ENCODE results near the gene SV2A. TPM values are rescaled to one million over a fixed set of nuclear protein-coding genes. Genes with fewer than 3 reads are reported as not detected.
"Not testable (repeated sequence)": the region's sequence is repeated elsewhere in the genome, so short reads cannot be mapped to it uniquely, and the experiment has no call there.

The SV2A gene
- total RNA-seq (2014; rRNA removed; shearing (Covaris generic)) = 19.4 and 22.3 TPM in 2 replicates
- polyA plus RNA-seq (2015; cell fraction: cytosol; rRNA removed) = 37.2 and 41.9 TPM in 2 replicates
- polyA plus RNA-seq (2015; cell fraction: nucleus; rRNA removed) = 29.0 and 30.7 TPM in 2 replicates

DNA sequence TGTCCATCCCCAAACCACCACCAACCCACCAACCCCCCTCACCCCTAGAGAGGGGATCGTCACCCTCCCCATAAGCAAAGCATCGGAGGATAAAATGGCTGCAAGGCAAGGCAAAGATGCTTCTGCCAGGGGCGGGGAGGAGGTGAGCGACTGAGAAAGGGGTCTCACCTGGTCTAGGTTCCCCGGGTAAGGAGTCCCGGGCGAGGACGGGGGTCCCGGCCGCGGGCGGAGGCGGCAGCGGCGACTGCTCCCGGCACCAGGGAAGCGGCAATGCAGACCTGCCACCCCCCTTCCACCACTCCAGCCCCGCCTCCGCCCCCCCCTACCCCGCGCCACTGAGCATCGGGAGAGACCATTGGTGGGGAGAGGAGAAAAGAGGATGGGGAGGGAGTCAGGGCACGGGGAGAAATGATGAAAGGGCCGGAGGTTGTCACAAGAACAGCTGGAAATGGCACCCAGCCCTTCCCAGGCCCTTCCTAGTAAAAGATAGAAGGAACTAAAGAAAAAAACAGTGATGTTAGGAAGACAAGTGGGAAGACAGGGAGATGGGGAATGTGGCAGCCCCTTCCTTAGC is at the start of gene SV2A:
SV2A (minus strand) TSS at position 274 of the 574 bp plus-strand sequence. CDS start 4,004 bp downstream, outside the sequence.
- in situ Hi-C loops (cut with HindIII; ENCODE audit: low pct_unique_long_range_greater_than_20kb, low sequenced_read_pairs) = no loop called here
- DNase-seq (ENCODE audit: low read depth, low spot score) = peak; percentile 74

DNA sequence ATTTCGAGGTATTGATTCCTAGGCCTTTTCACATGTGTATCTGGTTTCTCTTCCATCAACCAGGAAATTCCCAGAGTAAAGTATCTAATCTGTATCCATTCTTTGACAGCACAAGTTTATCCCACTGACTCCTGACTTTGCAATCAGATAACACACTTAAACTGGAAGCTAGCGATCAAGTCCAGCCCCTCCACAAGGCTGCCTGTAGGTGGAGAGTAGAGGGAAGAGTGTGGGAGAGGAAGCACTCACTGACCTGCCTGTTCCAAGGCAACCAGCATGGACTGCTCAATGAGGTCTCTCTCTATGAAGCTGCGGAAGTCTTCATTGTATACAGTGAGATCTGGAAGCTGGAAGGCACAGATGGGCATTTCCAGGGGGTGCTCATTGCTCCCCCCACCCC is 49.4 kb upstream of the SV2A start:
- DNase-seq (ENCODE audit: low read depth, low spot score) = no peak
- in situ Hi-C loops (cut with HindIII; ENCODE audit: low pct_unique_long_range_greater_than_20kb, low sequenced_read_pairs) = no loop called here

- DNase-seq (ENCODE audit: low read depth, low spot score) = no peak
- in situ Hi-C loops (cut with HindIII; ENCODE audit: low pct_unique_long_range_greater_than_20kb, low sequenced_read_pairs) = no loop called here
These were observed 48.8 kb upstream of the SV2A start for GRCh38 chr1:149966405-149966804.

DNA sequence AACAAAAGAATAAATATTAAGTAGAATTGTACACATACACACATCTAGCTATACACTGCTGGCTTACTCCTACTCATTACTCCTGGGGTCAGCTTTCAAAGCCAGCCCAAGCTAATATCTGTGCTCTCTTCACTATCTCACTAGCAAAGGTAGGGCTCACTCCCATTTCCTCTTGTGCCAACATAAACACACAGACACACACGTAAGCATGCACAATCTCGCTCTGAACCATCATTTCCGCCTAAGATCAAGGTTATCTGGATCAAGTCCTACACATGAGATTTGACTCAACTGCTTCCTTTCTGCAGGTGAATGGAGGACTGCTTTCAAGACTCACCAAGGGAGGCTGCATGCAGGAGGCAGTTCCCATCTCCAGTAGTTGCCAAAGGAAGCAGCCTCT is 47.8 kb upstream of the SV2A start:
- DNase-seq (ENCODE audit: low read depth, low spot score) = no peak
- in situ Hi-C loops (cut with HindIII; ENCODE audit: low pct_unique_long_range_greater_than_20kb, low sequenced_read_pairs) = no loop called here

DNA sequence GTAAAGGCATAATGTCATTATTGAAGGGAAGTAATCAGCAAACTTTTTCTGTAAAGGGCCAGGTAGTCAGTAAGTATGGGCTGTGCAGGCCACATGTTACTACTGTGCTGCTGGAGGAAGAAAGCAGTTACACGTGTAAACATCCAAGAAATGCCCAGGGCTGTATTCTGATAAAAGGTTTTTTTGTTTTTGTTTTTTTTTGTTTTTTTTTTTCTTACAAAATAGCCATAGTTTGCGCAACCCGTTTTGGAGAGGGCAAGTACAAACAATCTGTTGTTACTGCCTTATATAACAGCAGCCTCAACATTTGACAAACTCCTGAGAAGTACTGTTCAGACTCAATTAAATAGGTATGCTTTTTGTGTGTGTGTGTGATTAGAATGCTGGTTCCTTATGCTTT is 45.7 kb upstream of the SV2A start:
- in situ Hi-C loops (cut with HindIII; ENCODE audit: low pct_unique_long_range_greater_than_20kb, low sequenced_read_pairs) = no loop called here
- DNase-seq (ENCODE audit: low read depth, low spot score) = peak; percentile 96

- DNase-seq (ENCODE audit: low read depth, low spot score) = no peak
- in situ Hi-C loops (cut with HindIII; ENCODE audit: low pct_unique_long_range_greater_than_20kb, low sequenced_read_pairs) = no loop called here
These were observed 45.1 kb upstream of the SV2A start for GRCh38 chr1:149962736-149963135.

GRCh38 chr1:149962039-149962647 is 44.5 kb upstream of the SV2A start:
- in situ Hi-C loops (cut with HindIII; ENCODE audit: low pct_unique_long_range_greater_than_20kb, low sequenced_read_pairs) = no loop called here
- peak; percentile 89 for DNase-seq (ENCODE audit: low read depth, low spot score)

GRCh38 chr1:149957548-149957947 is 39.9 kb upstream of the SV2A start:
- in situ Hi-C loops (cut with HindIII; ENCODE audit: low pct_unique_long_range_greater_than_20kb, low sequenced_read_pairs); DNase-seq (ENCODE audit: low read depth, low spot score): not testable (repeated sequence)

- in situ Hi-C loops (cut with HindIII; ENCODE audit: low pct_unique_long_range_greater_than_20kb, low sequenced_read_pairs) = no loop called here
- DNase-seq (ENCODE audit: low read depth, low spot score) = no peak
These were observed 32.3 kb upstream of the SV2A start for GRCh38 chr1:149949911-149950310.

- in situ Hi-C loops (cut with HindIII; ENCODE audit: low pct_unique_long_range_greater_than_20kb, low sequenced_read_pairs) = no loop called here
- peak; percentile 83 for DNase-seq (ENCODE audit: low read depth, low spot score)
These were observed 27.6 kb upstream of the SV2A start for GRCh38 chr1:149945206-149945605.

DNA sequence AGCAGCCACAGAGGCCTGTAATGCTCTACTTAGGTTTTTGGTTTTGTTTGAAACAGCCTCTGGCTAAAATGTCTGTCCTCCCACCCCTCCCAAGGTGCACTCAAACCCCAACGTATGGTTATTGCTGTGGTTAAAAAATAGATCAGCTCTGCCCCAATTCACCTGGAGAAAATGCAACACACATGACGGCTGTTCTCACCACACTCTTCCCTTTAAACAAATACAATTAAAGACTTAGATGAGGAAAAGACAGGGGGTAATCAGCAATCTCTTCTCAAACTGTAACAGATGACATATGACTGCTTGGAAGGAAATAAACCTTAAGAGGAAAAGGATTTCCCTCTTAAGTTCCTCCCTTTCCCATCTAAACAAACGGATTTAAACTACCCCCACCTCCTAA is 25.2 kb upstream of the SV2A start:
- in situ Hi-C loops (cut with HindIII; ENCODE audit: low pct_unique_long_range_greater_than_20kb, low sequenced_read_pairs) = no loop called here
- DNase-seq (ENCODE audit: low read depth, low spot score) = no peak

GRCh38 chr1:149942207-149942606 is 24.6 kb upstream of the SV2A start:
- in situ Hi-C loops (cut with HindIII; ENCODE audit: low pct_unique_long_range_greater_than_20kb, low sequenced_read_pairs) = no loop called here
- peak; percentile 89 for DNase-seq (ENCODE audit: low read depth, low spot score)

- DNase-seq (ENCODE audit: low read depth, low spot score) = no peak
- in situ Hi-C loops (cut with HindIII; ENCODE audit: low pct_unique_long_range_greater_than_20kb, low sequenced_read_pairs) = no loop called here
These were observed 22.8 kb upstream of the SV2A start for GRCh38 chr1:149940427-149940826.

GRCh38 chr1:149938668-149939003 is 21.0 kb upstream of the SV2A start:
- DNase-seq (ENCODE audit: low read depth, low spot score); in situ Hi-C loops (cut with HindIII; ENCODE audit: low pct_unique_long_range_greater_than_20kb, low sequenced_read_pairs): not testable (repeated sequence)

DNA sequence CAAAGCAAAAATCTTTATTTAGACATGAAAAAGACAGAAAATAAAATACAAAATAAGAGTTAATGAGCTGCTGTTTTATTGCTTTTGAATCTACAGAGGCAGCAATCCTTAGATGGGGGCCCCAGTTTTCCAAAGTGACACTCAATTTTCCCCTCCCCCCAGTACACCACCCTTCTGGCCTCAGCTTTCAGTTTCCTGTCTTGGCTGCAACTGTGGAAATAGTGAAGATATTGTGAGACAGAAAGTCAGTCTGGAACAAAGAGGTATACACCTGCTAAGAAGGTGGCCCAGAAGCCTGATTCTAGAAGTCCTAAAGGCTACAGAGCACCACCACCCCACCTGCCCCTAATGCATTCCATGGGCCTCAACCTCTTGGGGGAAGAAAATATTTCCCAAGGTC is 20.1 kb upstream of the SV2A start:
- in situ Hi-C loops (cut with HindIII; ENCODE audit: low pct_unique_long_range_greater_than_20kb, low sequenced_read_pairs) = no loop called here
- no peak for DNase-seq (ENCODE audit: low read depth, low spot score)

DNA sequence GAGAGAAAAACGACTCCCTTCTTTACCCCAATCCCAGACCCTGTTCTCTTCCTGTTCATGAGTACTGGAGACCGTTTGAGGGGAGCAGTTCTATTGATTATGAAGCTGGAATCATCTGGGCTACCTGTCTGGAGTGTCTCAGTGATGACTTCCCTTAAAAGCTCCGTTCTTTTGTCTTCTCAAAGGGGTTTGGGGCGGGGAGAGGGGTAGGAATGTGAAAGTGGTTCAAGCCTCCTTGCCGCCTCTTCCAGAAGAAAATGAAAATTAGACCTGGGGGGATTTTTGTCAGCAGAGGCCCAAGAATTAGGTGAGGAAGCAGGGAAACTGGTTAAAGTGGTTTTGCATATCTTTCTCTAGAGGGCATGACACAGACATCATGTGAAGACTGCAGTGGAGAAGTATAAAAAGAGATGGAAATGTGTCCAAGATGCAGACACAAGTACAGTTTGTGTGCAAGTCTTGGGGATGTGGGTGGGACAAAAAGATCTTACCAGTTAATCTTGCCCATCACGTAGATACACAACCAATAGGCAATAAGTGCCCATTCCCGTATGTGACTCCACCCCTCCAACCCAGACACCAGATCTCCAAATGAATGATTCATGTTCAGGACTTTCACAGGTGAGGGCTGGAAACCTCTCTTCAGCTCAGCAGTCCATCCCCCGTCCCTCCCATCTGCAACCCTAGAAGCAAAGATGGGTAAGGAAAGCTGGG is 19.5 kb upstream of the SV2A start:
- DNase-seq (ENCODE audit: low read depth, low spot score) = peak; percentile 55

GRCh38 chr1:149936170-149936991 is 18.7 kb upstream of the SV2A start, which contains the start of gene MTMR11:
Gene MTMR11, minus strand, starts transcription at chr1:149936879. Its CDS starts 232 bp downstream, at chr1:149936647.
- in situ Hi-C loops (cut with HindIII; ENCODE audit: low pct_unique_long_range_greater_than_20kb, low sequenced_read_pairs) = no loop called here

More for the DNA sequence above, 19.5 kb upstream of the SV2A start:
- in situ Hi-C loops (cut with HindIII; ENCODE audit: low pct_unique_long_range_greater_than_20kb, low sequenced_read_pairs) = no loop called here

GRCh38 chr1:149934356-149934755 is 16.7 kb upstream of the SV2A start:
- DNase-seq (ENCODE audit: low read depth, low spot score) = no peak
- in situ Hi-C loops (cut with HindIII; ENCODE audit: low pct_unique_long_range_greater_than_20kb, low sequenced_read_pairs) = no loop called here

More at GRCh38 chr1:149936170-149936991, 18.7 kb upstream of the SV2A start, which contains the start of gene MTMR11:
- peak; percentile 42 for DNase-seq (ENCODE audit: low read depth, low spot score)

Data from SK-MEL-5 (cell line).